ENCODE results near the gene COL6A2.
"Not testable (repeated sequence)": the region's sequence is repeated elsewhere in the genome, so short reads cannot be mapped to it uniquely, and the experiment has no call there.

COL6A2 gene

GRCh38 chr21:46157987-46158451, 60.1 kb downstream of the COL6A2 start:
- DNase-seq = no peak

GRCh38 chr21:46158666-46159300, 60.9 kb downstream of the COL6A2 start:
- no peak for DNase-seq

GRCh38 chr21:46159390-46159789, 61.5 kb downstream of the COL6A2 start:
- DNase-seq = no peak

- DNase-seq = no peak
Measured at GRCh38 chr21:46159841-46160656, 62.1 kb downstream of the COL6A2 start.

GRCh38 chr21:46160657-46160906, 62.7 kb downstream of the COL6A2 start:
- no peak for DNase-seq

- no peak for DNase-seq
Measured at GRCh38 chr21:46160907-46161632, 63.2 kb downstream of the COL6A2 start.

GRCh38 chr21:46161633-46162592, 64.0 kb downstream of the COL6A2 start:
- DNase-seq = no peak

- DNase-seq = no peak
Measured at GRCh38 chr21:46163380-46163779, 65.5 kb downstream of the COL6A2 start.

GRCh38 chr21:46165098-46165497, 67.2 kb downstream of the COL6A2 start:
- DNase-seq = no peak

GRCh38 chr21:46168238-46168637, 70.3 kb downstream of the COL6A2 start:
- DNase-seq = no peak

- no peak for DNase-seq
Measured at GRCh38 chr21:46168659-46169386, 70.9 kb downstream of the COL6A2 start.

- DNase-seq = not testable (repeated sequence)
Measured at GRCh38 chr21:46170436-46171193, 72.7 kb downstream of the COL6A2 start.

- DNase-seq = no peak
Measured at GRCh38 chr21:46171585-46171984, 73.7 kb downstream of the COL6A2 start.

- DNase-seq = no peak
Measured at GRCh38 chr21:46171996-46172862, 74.3 kb downstream of the COL6A2 start.

GRCh38 chr21:46172863-46173528, 75.1 kb downstream of the COL6A2 start:
- DNase-seq = no peak

GRCh38 chr21:46173573-46173972, 75.7 kb downstream of the COL6A2 start:
- DNase-seq = no peak

GRCh38 chr21:46176443-46177129, 78.7 kb downstream of the COL6A2 start:
- not testable (repeated sequence) for DNase-seq

GRCh38 chr21:46178961-46179360, 81.0 kb downstream of the COL6A2 start:
- DNase-seq = no peak
